ENCODE measurements around the gene SEPTIN1. TPM values are rescaled to one million over a fixed set of nuclear protein-coding genes. Genes with fewer than 3 reads are reported as not detected.
A peak's percentile ranks its signal among the peaks of the same experiment; 100 is the strongest.
"Not testable (repeated sequence)": the region's sequence is repeated elsewhere in the genome, so short reads cannot be mapped to it uniquely, and the experiment has no call there.

SEPTIN1 gene
- total RNA-seq, 2 donors from 2014 or later = 4.3 to 4.5 TPM

GRCh38 chr16:30401768-30402425 lies 19.5 kb upstream of the SEPTIN1 start:
- H3K4me3 ChIP-seq = no peak overlapping the region
- H3K9me3 ChIP-seq = no peaks in the 10 kb centered on the region
- no peak overlapping the region for H3K9ac ChIP-seq (ENCODE audit: low read depth in 2 of 2, low read length in 2 of 2)
- no peak for TF ChIP-seq CTCF (IDR thresholded peaks at IDR 0.05)
- intact Hi-C loops (cut with DNase I) = no loop called here
- no peaks in the 10 kb centered on the region for H3K36me3 ChIP-seq
- DNase-seq = no peak
- H3K27ac ChIP-seq = no peak overlapping the region
- peaks cover 4% of the 10 kb centered on the region for H3K4me1 ChIP-seq
- no peaks in the 10 kb centered on the region for H3K27me3 ChIP-seq

- Histone ChIP-seq H3K4me3 (peak overlapping the region; percentile 69), H3K9me3 (no peaks in the 10 kb centered on the region), H3K27ac (peak overlapping the region; percentile 80), H3K4me1 (peaks cover 14% of the 10 kb centered on the region), H3K9ac (ENCODE audit: low read depth in 2 of 2, low read length in 2 of 2) (peak overlapping the region; percentile 63 to 76), H3K36me3 (no peaks in the 10 kb centered on the region), H3K27me3 (no peaks in the 10 kb centered on the region)
- TF ChIP-seq CTCF (IDR thresholded peaks at IDR 0.05) = no peak
- no peak for DNase-seq
- intact Hi-C loops (cut with DNase I) = no loop called here
These were observed 17.2 kb upstream of the SEPTIN1 start for GRCh38 chr16:30399435-30400186.

GRCh38 chr16:30398661-30399434 lies 16.5 kb upstream of the SEPTIN1 start:
- Histone ChIP-seq H3K9ac (ENCODE audit: low read depth in 2 of 2, low read length in 2 of 2) (peak overlapping the region in 1 of 2 donors; percentile 76), H3K36me3 (no peaks in the 10 kb centered on the region), H3K9me3 (no peaks in the 10 kb centered on the region), H3K4me1 (peaks cover 14% of the 10 kb centered on the region), H3K27me3 (no peaks in the 10 kb centered on the region), H3K4me3 (no peak overlapping the region), H3K27ac (peak overlapping the region; percentile 80)
- intact Hi-C loops (cut with DNase I) = no loop called here
- no peak for TF ChIP-seq CTCF (IDR thresholded peaks at IDR 0.05)
- no peak for DNase-seq

- H3K4me3 ChIP-seq = no peak overlapping the region
- H3K27ac ChIP-seq = no peak overlapping the region
- intact Hi-C loops (cut with DNase I) = no loop called here
- H3K4me1 ChIP-seq = peaks cover 14% of the 10 kb centered on the region
- DNase-seq = no peak
- no peak for TF ChIP-seq CTCF (IDR thresholded peaks at IDR 0.05)
- no peak overlapping the region for H3K9ac ChIP-seq (ENCODE audit: low read depth in 2 of 2, low read length in 2 of 2)
- H3K27me3 ChIP-seq = no peaks in the 10 kb centered on the region
- no peaks in the 10 kb centered on the region for H3K9me3 ChIP-seq
- no peaks in the 10 kb centered on the region for H3K36me3 ChIP-seq
These were observed 15.7 kb upstream of the SEPTIN1 start for GRCh38 chr16:30397776-30398660.

- Histone ChIP-seq H3K9ac (ENCODE audit: low read depth in 2 of 2, low read length in 2 of 2) (no peak overlapping the region), H3K4me1 (peaks cover 14% of the 10 kb centered on the region), H3K4me3 (no peak overlapping the region), H3K9me3 (no peaks in the 10 kb centered on the region), H3K27ac (no peak overlapping the region), H3K27me3 (no peaks in the 10 kb centered on the region), H3K36me3 (no peaks in the 10 kb centered on the region)
- TF ChIP-seq CTCF (IDR thresholded peaks at IDR 0.05) = no peak
- intact Hi-C loops (cut with DNase I) = no loop called here
- DNase-seq = no peak
These were observed 14.7 kb upstream of the SEPTIN1 start for GRCh38 chr16:30397056-30397455.

- H3K36me3 ChIP-seq; DNase-seq; H3K9ac ChIP-seq (ENCODE audit: low read depth in 2 of 2, low read length in 2 of 2); H3K27me3 ChIP-seq; H3K4me3 ChIP-seq; intact Hi-C loops (cut with DNase I); H3K9me3 ChIP-seq; H3K27ac ChIP-seq: not testable (repeated sequence)
- peaks cover 14% of the 10 kb centered on the region for H3K4me1 ChIP-seq
These were observed 14.3 kb upstream of the SEPTIN1 start for GRCh38 chr16:30396627-30397026.
